HG02884 (cell line): ENCODE measurements around the gene GALR1.

ENCODE experiments used
- ATAC-seq: cut with Tn5 transposase; IDR thresholded peaks from one replicate; pipeline ENCODE4 v1.9.1; 2021; ENCODE audit warnings: mild to moderate bottlenecking, moderate library complexity; ENCODE audit not compliant: unreplicated experiment

The GALR1 gene

DNA sequence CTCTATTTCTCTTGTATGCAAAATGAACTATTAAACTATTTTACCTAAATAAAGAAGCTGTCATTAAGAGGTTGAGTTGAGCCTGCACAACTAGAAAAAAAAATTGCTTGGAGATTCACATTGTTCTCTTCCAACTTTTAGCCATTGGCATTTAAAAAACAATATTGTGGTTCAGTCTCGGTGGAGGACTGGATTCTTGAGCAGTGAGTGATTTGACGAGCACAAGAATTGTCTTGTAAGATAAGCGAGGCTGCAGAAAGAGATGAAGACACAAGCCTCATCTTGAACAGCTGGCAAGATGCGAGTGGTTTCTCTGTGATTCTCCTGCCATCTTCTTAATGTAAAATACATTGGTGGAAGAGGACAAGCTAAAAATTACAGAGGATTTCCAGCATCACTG lies 67.0 kb downstream of the GALR1 start:
- ATAC-seq, result no peak

DNA sequence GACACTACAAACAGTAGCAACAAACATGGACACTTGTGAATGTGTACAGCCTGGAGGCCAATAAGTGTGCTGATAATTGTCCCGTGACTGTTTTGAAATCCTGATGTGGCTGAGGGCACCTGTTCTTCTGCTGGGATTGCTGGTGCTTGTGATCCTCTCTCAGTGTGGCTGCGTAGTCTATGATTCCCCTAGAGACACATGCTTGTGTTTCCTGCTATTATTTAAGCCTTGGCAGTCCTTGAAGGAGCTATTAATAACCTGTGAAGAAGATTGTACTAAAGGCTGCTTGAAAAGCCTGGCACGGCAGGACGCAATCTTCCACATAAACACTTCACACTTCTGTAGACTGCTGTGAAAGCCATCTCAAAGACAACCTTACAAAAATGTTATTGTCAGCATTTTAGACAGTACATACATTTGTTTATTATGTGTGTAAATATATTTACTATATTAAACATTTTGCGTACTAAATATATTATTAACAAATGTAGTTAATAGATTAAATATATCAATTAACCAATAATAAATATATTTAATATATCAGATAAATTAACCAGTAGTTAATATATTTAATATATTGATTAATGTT lies 71.4 kb downstream of the GALR1 start:
- no peak for ATAC-seq

DNA sequence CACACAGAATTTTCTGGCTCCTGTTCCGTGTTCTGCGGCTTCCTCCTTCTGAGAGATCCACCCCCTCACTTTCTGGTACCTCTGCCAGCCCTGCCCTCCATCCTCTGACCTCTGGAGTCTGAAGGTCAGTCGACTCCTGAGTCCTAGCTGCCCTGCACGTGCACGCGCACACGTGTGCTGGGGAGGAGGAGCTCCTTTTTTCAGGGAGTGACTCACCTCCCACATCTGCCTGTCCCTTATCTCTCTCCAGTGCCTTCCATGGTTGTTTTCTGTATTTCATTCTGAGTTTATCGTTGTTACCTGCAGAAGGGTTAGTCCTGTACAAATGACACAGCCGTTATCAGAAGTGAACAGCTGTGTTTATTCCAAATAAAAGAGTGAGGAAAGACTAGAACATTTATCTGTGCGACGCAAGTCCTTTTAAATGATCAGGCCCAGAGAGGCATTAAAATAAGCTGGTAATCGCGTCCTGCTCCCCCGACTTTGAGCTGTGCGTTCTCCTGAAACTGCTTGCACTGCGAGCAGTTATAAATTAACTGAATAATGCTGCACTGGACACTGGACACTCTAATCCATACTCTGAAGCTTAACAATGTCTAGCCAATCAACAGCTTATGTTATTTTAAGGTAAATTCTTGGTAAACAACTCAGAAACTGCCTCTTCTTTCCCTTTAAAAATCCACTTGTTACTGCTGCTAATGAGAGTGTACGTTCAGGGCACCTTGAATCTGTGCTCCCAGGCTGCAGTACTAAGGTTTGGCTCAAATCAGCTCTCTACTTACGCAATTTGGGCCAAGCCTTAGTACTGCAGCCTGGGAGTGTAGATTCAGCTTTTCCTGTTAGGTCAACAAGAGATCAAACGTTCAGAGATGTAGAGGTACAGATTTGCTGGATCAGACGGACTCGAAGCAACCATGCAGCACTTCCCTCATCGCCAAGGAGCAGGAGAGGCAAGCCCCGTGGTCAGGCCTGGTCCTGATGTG lies 72.5 kb downstream of the GALR1 start:
- no peak for ATAC-seq

DNA sequence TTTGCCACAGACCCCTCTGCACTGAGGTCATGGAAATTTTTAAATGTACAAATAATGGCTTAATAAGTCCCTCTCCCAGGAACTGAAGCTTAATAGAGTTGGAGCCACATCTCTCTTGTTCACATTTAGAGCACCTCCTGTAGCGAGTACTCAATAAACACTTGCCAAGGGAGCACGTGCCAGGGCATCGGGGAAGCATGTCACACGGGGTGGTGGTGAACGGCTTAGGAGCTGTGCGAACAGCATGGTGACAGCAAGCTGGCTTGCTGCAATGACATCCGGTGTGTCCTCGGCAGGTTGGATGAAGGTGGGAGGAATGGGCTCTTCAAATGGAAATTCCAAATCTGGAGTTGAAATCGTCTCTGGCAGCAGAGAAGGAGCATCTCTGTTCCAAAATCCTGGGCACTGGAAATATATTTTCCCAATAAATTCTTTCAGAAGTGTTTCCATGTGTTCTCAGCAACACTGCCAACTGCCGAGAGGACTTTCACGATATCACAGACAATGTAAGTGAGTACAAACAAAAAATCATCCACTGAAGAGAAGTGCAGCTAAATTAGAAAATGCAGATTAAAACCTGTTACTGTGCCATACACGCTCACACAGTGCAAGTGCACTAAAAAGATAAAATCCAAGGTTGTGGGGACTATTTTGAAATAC lies 74.1 kb downstream of the GALR1 start:
- ATAC-seq, result no peak
